8988T (cell line): ENCODE data around the gene THSD4.

Experiments used
- DNase-seq: peaks from one replicate; pipeline ENCODE4 v3.0.0; 2011

THSD4 gene

GRCh38 chr15:71571641-71572040, 456.4 kb downstream of the THSD4 start:
- DNase-seq, result no peak

- no peak for DNase-seq
These were observed 457.3 kb downstream of the THSD4 start for GRCh38 chr15:71572452-71573053.

- no peak for DNase-seq
These were observed 458.3 kb downstream of the THSD4 start for GRCh38 chr15:71573599-71573998.

GRCh38 chr15:71575474-71576045, 460.3 kb downstream of the THSD4 start:
- no peak for DNase-seq

- no peak for DNase-seq
These were observed 461.8 kb downstream of the THSD4 start for GRCh38 chr15:71577071-71577470.

GRCh38 chr15:71581398-71581930, 466.2 kb downstream of the THSD4 start:
- no peak for DNase-seq

- no peak for DNase-seq
These were observed 469.9 kb downstream of the THSD4 start for GRCh38 chr15:71585159-71585558.

GRCh38 chr15:71586463-71586862, 471.2 kb downstream of the THSD4 start:
- DNase-seq, result no peak

- DNase-seq, result no peak
These were observed 473.5 kb downstream of the THSD4 start for GRCh38 chr15:71588746-71589145.

GRCh38 chr15:71591057-71591456, 475.8 kb downstream of the THSD4 start:
- DNase-seq, result no peak

- no peak for DNase-seq
These were observed 476.9 kb downstream of the THSD4 start for GRCh38 chr15:71592203-71592602.

GRCh38 chr15:71595846-71596553, 480.7 kb downstream of the THSD4 start:
- no peak for DNase-seq

GRCh38 chr15:71596672-71597071, 481.4 kb downstream of the THSD4 start:
- DNase-seq, result no peak

- no peak for DNase-seq
These were observed 481.9 kb downstream of the THSD4 start for GRCh38 chr15:71597126-71597525.

GRCh38 chr15:71597637-71598036, 482.4 kb downstream of the THSD4 start:
- DNase-seq, result no peak

- DNase-seq, result no peak
These were observed 483.5 kb downstream of the THSD4 start for GRCh38 chr15:71598741-71599140.

- no peak for DNase-seq
These were observed 484.3 kb downstream of the THSD4 start for GRCh38 chr15:71599418-71600151.

- DNase-seq, result no peak
These were observed 485.0 kb downstream of the THSD4 start for GRCh38 chr15:71600237-71600636.

- no peak for DNase-seq
These were observed 486.0 kb downstream of the THSD4 start for GRCh38 chr15:71601038-71601834.

- DNase-seq, result no peak
These were observed 488.1 kb downstream of the THSD4 start for GRCh38 chr15:71603379-71603778.

GRCh38 chr15:71607383-71607782, 492.1 kb downstream of the THSD4 start:
- no peak for DNase-seq

GRCh38 chr15:71610728-71611552, 495.7 kb downstream of the THSD4 start:
- no peak for DNase-seq
